GM10248 (cell line): Measurements from ENCODE around the gene CDC37.

ENCODE experiments used
- CTCF ChIA-PET: fragments of 300-600 bp; sonication (Branson Sonifier 250); formaldehyde crosslinking; extraction: SDS; loops from one replicate; lab custom pipeline; 2021; ENCODE audit warnings: antibody characterized with exemption; lab: Yijun Ruan, JAX
- POLR2A ChIA-PET: fragments of 350-650 bp; sonication (Branson Sonifier 250); formaldehyde crosslinking; extraction: SDS; loops from one replicate; lab custom pipeline; 2020; ENCODE audit warnings: antibody characterized with exemption; lab: Yijun Ruan, JAX
- DNase-seq: peaks from one replicate; pipeline ENCODE4 v3.0.0; 2012; ENCODE audit errors: extremely low spot score
- TF ChIP-seq, protein P1 (sequence below): IDR thresholded peaks from 2 replicates; pipeline ENCODE4 v1.5.1; 2012; ENCODE audit warnings: mild to moderate bottlenecking, low read depth; ENCODE audit errors: extremely low read depth, missing control alignments, control extremely low read depth

Gene CDC37

DNA sequence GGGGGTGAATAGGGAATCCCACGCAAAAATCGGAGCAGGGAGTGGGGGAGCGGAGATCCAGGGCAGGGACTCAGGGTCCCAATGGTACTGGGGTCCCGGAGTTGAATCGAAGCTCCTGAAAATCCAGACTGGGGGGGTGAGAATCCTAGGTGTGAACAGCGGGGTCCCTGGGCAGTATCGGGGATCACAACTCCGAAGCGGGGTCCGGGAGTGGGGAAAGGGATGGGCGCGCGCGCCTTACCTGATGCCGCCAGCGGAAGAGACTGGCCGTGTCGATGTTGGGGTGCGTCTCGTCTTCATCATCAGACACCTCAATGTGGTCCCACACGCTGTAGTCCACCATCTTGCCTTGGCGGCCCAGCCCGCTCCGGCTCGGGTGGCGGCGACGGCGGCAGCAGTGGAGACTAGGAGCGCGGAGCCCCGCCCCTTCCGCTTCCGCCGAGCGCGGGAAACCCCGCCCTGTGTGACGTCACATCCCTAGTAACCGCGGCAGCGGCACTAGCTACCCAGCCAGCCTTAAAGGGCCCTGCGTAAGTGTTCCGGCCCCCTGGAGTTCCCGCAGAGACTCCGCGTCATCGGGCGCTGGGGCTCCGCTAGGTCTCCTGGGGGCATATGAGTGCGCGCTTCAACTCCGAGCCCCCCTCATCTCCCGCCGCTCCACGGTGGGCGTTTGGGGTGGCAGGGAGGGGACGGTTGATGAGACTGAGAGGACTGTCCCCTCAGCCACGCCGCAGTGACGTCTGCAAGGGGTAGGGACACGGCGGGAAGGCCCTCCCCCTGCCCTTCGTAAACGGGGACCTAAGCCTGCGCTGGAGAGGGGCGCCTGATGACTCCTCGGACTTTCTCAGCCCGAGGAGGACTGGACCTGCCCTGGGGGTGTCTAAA, at the start of gene CDC37:
TSS of gene CDC37 (minus strand) at position 406 of the 885 bp plus-strand sequence. CDS start at position 343, 63 bp downstream.
- peak; percentile 99 for DNase-seq
- TF ChIP-seq, protein P1, sequence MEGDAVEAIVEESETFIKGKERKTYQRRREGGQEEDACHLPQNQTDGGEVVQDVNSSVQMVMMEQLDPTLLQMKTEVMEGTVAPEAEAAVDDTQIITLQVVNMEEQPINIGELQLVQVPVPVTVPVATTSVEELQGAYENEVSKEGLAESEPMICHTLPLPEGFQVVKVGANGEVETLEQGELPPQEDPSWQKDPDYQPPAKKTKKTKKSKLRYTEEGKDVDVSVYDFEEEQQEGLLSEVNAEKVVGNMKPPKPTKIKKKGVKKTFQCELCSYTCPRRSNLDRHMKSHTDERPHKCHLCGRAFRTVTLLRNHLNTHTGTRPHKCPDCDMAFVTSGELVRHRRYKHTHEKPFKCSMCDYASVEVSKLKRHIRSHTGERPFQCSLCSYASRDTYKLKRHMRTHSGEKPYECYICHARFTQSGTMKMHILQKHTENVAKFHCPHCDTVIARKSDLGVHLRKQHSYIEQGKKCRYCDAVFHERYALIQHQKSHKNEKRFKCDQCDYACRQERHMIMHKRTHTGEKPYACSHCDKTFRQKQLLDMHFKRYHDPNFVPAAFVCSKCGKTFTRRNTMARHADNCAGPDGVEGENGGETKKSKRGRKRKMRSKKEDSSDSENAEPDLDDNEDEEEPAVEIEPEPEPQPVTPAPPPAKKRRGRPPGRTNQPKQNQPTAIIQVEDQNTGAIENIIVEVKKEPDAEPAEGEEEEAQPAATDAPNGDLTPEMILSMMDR = no peak
- ChIA-PET POLR2A (interaction anchor here (1.2 to 1.4 kb wide), 2 partner anchors 10 to 15 kb away, joined by 3 to 5 read pairs; no protein-coding TSS in a partner anchor), CTCF (interaction anchor here (0.6 to 29.5 kb wide), 21 partner anchors 8 to 276 kb away, joined by 3 to 979 read pairs (median 4); partner anchors contain the start of genes ICAM1, PDE4A and S1PR5)

DNA sequence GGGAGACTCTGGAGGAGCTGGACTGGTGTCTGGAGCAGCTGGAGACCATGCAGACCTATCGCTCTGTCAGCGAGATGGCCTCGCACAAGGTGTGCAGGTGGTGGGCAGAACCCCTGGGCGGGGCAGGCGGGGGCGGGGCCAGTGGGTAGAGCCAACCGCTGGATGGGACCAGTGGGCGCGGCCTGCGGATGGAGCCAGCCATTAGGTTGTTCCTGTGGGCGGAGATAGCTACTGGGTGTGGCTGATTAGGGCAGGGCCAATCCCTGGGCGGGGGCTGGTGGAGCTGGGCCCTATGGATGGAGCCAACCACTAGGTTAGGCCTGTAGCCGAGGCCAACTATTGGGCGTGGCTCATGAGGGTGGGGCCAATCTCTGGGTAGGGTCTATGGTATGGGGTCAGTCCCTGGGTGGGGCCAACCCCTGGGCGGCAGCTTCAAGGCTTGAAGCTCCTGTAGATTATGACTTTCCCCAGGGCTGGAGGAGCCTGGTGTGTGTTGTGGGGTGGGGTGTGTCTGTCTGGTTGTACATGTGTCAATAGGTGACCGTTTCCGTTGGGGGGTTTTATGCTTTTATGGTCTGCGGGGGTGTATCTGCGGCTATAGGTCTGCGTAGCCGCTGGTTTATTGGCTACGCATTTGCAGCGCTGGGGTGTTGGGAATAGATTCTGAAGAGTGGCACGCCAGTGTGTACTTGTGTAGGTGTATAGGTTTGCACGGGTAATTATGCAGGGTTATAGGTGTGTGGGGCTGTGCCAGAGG, 47.7 kb upstream of the CDC37 start:
- TF ChIP-seq, protein P1 = no peak
- CTCF ChIA-PET = interaction anchor here (1.0 to 1.2 kb wide), 4 partner anchors 10 to 47 kb away, joined by 3 to 4 read pairs (median 4); partner anchors contain the start of gene CDC37

DNA sequence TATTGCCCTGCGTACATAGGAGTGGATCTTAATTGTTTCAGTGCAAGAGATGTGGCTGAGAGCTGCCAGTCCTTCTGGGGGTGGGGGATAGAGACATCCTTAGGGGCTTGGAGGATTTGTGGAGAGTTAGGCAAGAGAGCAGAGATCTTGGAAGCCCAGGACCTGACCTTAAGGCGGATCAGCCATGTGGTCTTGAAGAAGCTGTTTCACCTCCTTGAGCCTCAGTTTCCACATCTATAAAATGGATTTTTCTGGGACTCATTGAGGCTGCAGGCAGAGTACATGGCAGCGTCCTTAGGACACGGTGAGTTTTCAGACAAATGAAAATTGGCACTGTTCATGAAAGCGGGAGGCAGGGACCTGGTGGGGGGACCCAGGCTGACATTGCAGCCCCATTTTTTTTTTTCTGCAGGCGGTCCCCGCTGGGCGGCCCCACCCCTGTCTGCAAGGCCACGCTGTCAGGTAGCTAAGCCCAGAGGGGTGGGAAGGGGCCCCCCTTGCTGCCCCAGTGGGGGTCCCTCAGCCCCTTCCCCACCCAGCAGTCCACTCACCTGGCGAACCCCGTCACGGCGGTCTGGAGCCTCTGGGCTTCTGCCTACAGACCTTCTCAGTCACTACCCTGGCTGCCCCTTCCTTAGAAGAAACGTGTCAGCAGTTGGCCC, 47.0 kb upstream of the CDC37 start:
- no peak for DNase-seq
- ChIA-PET CTCF (interaction anchor here (1.0 to 1.2 kb wide), 3 partner anchors 9 to 47 kb away, joined by 3 to 4 read pairs (median 3); partner anchors contain the start of gene CDC37), POLR2A (no interaction called here)
- TF ChIP-seq, protein P1 = no peak

More for the DNA sequence above, 47.7 kb upstream of the CDC37 start:
- DNase-seq = no peak
- POLR2A ChIA-PET = no interaction called here

DNA sequence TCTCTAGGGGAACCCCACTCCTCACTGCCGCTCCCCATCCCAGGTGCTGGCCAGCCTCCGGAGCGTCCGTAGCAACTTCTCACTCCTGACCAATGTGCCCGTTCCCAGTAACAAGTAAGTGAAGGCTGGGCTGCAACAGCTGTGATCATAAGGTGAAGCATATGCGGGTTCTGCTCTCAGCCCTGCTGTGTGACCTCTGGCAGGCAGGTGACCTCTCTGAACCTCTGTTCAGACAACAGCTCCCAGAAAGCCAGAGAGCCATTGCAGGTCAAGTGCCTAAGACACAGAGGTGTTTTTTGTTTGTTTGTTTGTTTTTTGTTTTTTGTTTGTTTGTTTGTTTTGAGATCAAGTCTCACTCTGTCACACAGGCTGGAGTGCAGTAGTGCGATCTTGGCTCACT, 45.7 kb upstream of the CDC37 start:
- TF ChIP-seq, protein P1 = no peak
- ChIA-PET CTCF (no interaction called here), POLR2A (no interaction called here)
- no peak for DNase-seq

DNA sequence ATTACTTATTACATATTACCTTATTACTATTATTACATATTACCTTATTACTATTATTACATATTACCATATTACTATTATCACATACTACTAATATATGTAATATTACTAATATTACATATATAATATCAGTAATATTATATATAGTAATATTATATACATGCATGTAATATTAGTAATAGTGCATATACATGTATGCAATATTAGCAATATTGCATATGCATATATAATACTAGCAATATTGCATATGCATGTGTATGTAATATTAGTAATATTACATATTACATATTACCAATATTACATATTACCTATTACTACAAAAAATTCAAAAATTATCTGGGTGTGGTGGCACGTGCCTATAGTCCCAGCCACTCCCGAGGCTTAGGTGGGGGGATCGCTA, 39.4 kb upstream of the CDC37 start:
- no peak for DNase-seq
- CTCF ChIA-PET = interaction anchor here (1.0 to 1.1 kb wide), 2 partner anchors 19 to 25 kb away, joined by 3 to 4 read pairs; no protein-coding TSS in a partner anchor
- TF ChIP-seq, protein P1 = no peak
- POLR2A ChIA-PET = interaction anchor here (0.6 kb wide), 1 partner anchor 112 kb away, joined by 4 read pairs; no protein-coding TSS in a partner anchor
